ENCODE results near the gene CCDC33.

The CCDC33 gene

GRCh38 chr15:74383695-74384565, 147.8 kb downstream of the CCDC33 start:
- H3K27me3 ChIP-seq (ENCODE audit: control insufficient read depth in 1 of 2, insufficient read depth in 2 of 2, low read length in 2 of 2) = no peaks in the 10 kb centered on the region
- H3K4me3 ChIP-seq (ENCODE audit: low read length in 2 of 2) = no peak overlapping the region
- H3K36me3 ChIP-seq (ENCODE audit: control insufficient read depth in 2 of 2, insufficient read depth in 2 of 2, low read length in 2 of 2) = no peaks in the 10 kb centered on the region
- H3K9me3 ChIP-seq (ENCODE audit: control insufficient read depth in 2 of 2, low read length in 2 of 2) = no peaks in the 10 kb centered on the region
- no peaks in the 10 kb centered on the region for H3K4me1 ChIP-seq (ENCODE audit: control insufficient read depth, insufficient read depth, low read length)
- no peak overlapping the region for H3K9ac ChIP-seq (ENCODE audit: low read length in 2 of 2)
- H3K27ac ChIP-seq (ENCODE audit: low read length) = no peak overlapping the region

- Histone ChIP-seq H3K9me3 (ENCODE audit: control insufficient read depth in 2 of 2, low read length in 2 of 2) (no peaks in the 10 kb centered on the region), H3K9ac (ENCODE audit: low read length in 2 of 2) (no peak overlapping the region)
Measured at GRCh38 chr15:74384566-74384880, 148.4 kb downstream of the CCDC33 start.

DNA sequence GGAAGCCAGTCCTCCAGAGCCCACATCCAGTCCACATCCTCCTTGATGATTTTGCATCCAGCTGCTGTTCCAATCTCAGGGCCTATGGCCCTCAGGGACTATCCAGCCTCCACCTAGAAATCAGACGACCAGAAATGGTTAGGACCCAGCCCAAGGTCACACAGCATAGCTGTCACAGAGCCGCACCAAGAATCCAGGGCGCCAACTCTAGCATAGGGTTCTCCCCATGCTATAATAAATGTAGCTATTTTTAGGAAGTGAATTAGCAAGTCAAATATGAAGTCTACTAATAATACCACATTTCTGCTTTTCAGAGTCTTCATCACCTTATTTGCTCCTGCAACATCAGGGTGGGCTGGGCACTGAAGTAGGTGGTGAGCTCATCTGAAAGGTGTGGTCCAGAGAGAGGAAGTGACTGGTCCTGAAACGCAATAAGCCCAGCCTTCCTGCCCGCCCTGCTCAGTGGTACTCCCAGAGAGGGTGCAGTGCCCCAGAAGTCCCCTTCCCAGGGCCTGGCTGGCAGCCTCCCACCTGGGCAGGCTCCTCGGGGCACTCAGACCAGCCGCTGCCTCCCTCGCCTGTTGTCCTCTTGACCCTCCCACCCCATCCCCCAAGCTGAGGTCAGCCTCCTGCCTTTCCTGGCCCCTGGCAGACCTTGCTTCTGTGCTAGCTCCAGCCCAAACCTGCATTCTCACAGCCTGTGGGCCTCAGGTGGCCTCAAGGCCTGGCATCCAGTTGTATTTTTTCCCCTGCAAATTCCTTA, 148.9 kb downstream of the CCDC33 start:
- no peaks in the 10 kb centered on the region for H3K27me3 ChIP-seq (ENCODE audit: control insufficient read depth in 1 of 2, insufficient read depth in 2 of 2, low read length in 2 of 2)
- H3K9me3 ChIP-seq (ENCODE audit: control insufficient read depth in 2 of 2, low read length in 2 of 2) = no peaks in the 10 kb centered on the region
- no peak overlapping the region for H3K9ac ChIP-seq (ENCODE audit: low read length in 2 of 2)
- no peaks in the 10 kb centered on the region for H3K4me1 ChIP-seq (ENCODE audit: control insufficient read depth, insufficient read depth, low read length)
- H3K4me3 ChIP-seq (ENCODE audit: low read length in 2 of 2) = no peak overlapping the region
- H3K27ac ChIP-seq (ENCODE audit: low read length) = no peak overlapping the region
- H3K36me3 ChIP-seq (ENCODE audit: control insufficient read depth in 2 of 2, insufficient read depth in 2 of 2, low read length in 2 of 2) = no peaks in the 10 kb centered on the region

More at GRCh38 chr15:74384566-74384880, 148.4 kb downstream of the CCDC33 start:
- Histone ChIP-seq H3K4me3 (ENCODE audit: low read length in 2 of 2) (no peak overlapping the region), H3K27me3 (ENCODE audit: control insufficient read depth in 1 of 2, insufficient read depth in 2 of 2, low read length in 2 of 2) (no peaks in the 10 kb centered on the region), H3K36me3 (ENCODE audit: control insufficient read depth in 2 of 2, insufficient read depth in 2 of 2, low read length in 2 of 2) (no peaks in the 10 kb centered on the region), H3K27ac (ENCODE audit: low read length) (no peak overlapping the region), H3K4me1 (ENCODE audit: control insufficient read depth, insufficient read depth, low read length) (no peaks in the 10 kb centered on the region)

GRCh38 chr15:74385733-74386132, 149.6 kb downstream of the CCDC33 start:
- Histone ChIP-seq H3K4me1 (ENCODE audit: control insufficient read depth, insufficient read depth, low read length) (no peaks in the 10 kb centered on the region), H3K9me3 (ENCODE audit: control insufficient read depth in 2 of 2, low read length in 2 of 2) (no peaks in the 10 kb centered on the region), H3K27me3 (ENCODE audit: control insufficient read depth in 1 of 2, insufficient read depth in 2 of 2, low read length in 2 of 2) (no peaks in the 10 kb centered on the region), H3K36me3 (ENCODE audit: control insufficient read depth in 2 of 2, insufficient read depth in 2 of 2, low read length in 2 of 2) (no peaks in the 10 kb centered on the region), H3K4me3 (ENCODE audit: low read length in 2 of 2) (no peak overlapping the region), H3K27ac (ENCODE audit: low read length) (no peak overlapping the region), H3K9ac (ENCODE audit: low read length in 2 of 2) (no peak overlapping the region)
